ENCODE measurements around the gene PCDH15. TPM values are rescaled to one million over a fixed set of nuclear protein-coding genes. Genes with fewer than 3 reads are reported as not detected.
A peak's percentile ranks its signal among the peaks of the same experiment; 100 is the strongest.

PCDH15 gene
- total RNA-seq, 1 donor from 2014 or later: 2.1 TPM

GRCh38 chr10:53894145-53894544 lies 906.9 kb downstream of the PCDH15 start:
- DNase-seq: no peak
- no peak for ATAC-seq
- no peak overlapping the region for H3K4me3 ChIP-seq

GRCh38 chr10:53893061-53893460 lies 908.0 kb downstream of the PCDH15 start:
- Histone ChIP-seq H3K27me3 (ENCODE audit: low read depth) (no peaks in the 10 kb centered on the region), H3K4me1 (no peaks in the 10 kb centered on the region), H3K4me3 (no peak overlapping the region), H3K9me3 (no peaks in the 10 kb centered on the region), H3K27ac (no peak overlapping the region), H3K36me3 (no peaks in the 10 kb centered on the region)
- no peak for TF ChIP-seq CTCF (IDR thresholded peaks at IDR 0.05)
- ATAC-seq (no peak), DNase-seq (no peak)
- intact Hi-C loops (cut with DNase I): no loop called here

More at GRCh38 chr10:53894145-53894544, 906.9 kb downstream of the PCDH15 start:
- TF ChIP-seq CTCF (IDR thresholded peaks at IDR 0.05): no peak
- no peaks in the 10 kb centered on the region for H3K9me3 ChIP-seq
- H3K27ac ChIP-seq: no peak overlapping the region
- H3K4me1 ChIP-seq: no peaks in the 10 kb centered on the region
- H3K27me3 ChIP-seq (ENCODE audit: low read depth): no peaks in the 10 kb centered on the region
- intact Hi-C loops (cut with DNase I): no loop called here
- no peaks in the 10 kb centered on the region for H3K36me3 ChIP-seq

- DNase-seq: no peak
- H3K36me3 ChIP-seq: no peaks in the 10 kb centered on the region
- no peaks in the 10 kb centered on the region for H3K4me1 ChIP-seq
- peak; percentile 52 to 78 for ATAC-seq
- intact Hi-C loops (cut with DNase I): no loop called here
- H3K27me3 ChIP-seq (ENCODE audit: low read depth): no peaks in the 10 kb centered on the region
- no peak overlapping the region for H3K4me3 ChIP-seq
- H3K9me3 ChIP-seq: no peaks in the 10 kb centered on the region
- H3K27ac ChIP-seq: no peak overlapping the region
- TF ChIP-seq CTCF (IDR thresholded peaks at IDR 0.05): no peak
Observed at GRCh38 chr10:53886325-53887300, 914.4 kb downstream of the PCDH15 start.

GRCh38 chr10:53864846-53865245 lies 936.2 kb downstream of the PCDH15 start:
- TF ChIP-seq CTCF (IDR thresholded peaks at IDR 0.05): no peak
- Histone ChIP-seq H3K27ac (no peak overlapping the region), H3K9me3 (no peaks in the 10 kb centered on the region), H3K4me1 (no peaks in the 10 kb centered on the region), H3K27me3 (ENCODE audit: low read depth) (no peaks in the 10 kb centered on the region), H3K4me3 (no peak overlapping the region), H3K36me3 (no peaks in the 10 kb centered on the region)
- intact Hi-C loops (cut with DNase I): no loop called here
- no peak for DNase-seq
- ATAC-seq: no peak

- H3K4me1 ChIP-seq: no peaks in the 10 kb centered on the region
- DNase-seq (no peak), ATAC-seq (no peak)
- no peaks in the 10 kb centered on the region for H3K27me3 ChIP-seq (ENCODE audit: low read depth)
- H3K9me3 ChIP-seq: no peaks in the 10 kb centered on the region
- no peak for TF ChIP-seq CTCF (IDR thresholded peaks at IDR 0.05)
- intact Hi-C loops (cut with DNase I): no loop called here
- no peaks in the 10 kb centered on the region for H3K36me3 ChIP-seq
- H3K4me3 ChIP-seq: no peak overlapping the region
- no peak overlapping the region for H3K27ac ChIP-seq
Observed at GRCh38 chr10:53852450-53853175, 948.4 kb downstream of the PCDH15 start.
